D721Med (cell line): ENCODE measurements around the gene SMIM41.

Experiments
- DNase-seq: peaks from one replicate; pipeline ENCODE4 v3.0.0; 2011; ENCODE audit warnings: low spot score; ENCODE audit not compliant: insufficient read length
- FAIRE-seq: peaks from 2 replicates; lab custom pipeline; 2011; peaks lifted over from hg19 to GRCh38; lab: Jason Lieb, UNC
- CTCF ChIP-seq: IDR thresholded peaks from 2 replicates; pipeline ENCODE4 v1.5.1; 2012; ENCODE audit warnings: mild to moderate bottlenecking, control low read depth; ENCODE audit not compliant: insufficient read depth; ENCODE audit errors: missing control alignments

Gene SMIM41

GRCh38 chr12:52036587-52037171 is 42.8 kb upstream of the SMIM41 start:
- no peak for TF ChIP-seq CTCF
- peak; percentile 82 for DNase-seq
- FAIRE-seq: no peak

GRCh38 chr12:52037248-52037861 is 42.1 kb upstream of the SMIM41 start:
- TF ChIP-seq CTCF: no peak
- no peak for DNase-seq
- FAIRE-seq: no peak

DNA sequence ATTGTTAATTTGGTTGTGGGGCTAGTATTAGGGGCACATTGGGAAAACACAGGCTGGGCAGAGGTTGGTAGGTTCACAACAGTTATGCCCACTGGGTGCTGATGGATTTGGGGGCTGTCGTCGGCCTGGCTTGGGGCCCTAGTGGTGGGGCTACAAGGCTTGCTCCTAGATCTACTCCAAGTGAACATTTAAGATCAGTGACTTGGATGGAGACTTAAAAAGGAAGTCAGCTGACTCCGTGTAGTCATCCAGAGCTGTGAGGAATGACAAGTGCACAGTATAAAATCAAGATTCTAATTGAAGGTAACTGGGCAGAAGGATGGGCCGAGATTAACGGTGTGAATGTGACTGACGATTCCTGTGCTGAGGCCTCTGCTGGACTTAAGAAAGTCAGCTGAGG is 41.1 kb upstream of the SMIM41 start:
- DNase-seq (no peak), FAIRE-seq (no peak)
- TF ChIP-seq CTCF: no peak

DNA sequence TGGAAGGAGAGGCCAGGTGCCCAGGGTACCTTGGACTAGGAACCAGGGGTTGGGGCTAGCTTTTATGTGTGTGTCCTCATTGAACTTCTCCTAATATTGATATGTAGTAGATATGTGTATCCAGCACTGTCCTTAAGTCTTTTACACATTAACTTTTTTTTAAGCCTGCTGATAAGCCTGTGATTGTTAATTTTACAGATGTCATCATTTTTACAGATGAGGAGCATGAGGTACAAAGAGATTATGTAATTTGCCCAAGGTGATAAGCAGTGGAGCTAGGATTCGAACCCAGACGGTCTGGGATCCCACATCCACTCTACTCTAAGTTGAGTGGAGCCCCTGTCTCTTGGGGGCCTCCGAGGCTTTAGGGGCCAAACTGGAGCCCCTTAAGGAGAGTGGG is 38.5 kb upstream of the SMIM41 start:
- FAIRE-seq (no peak), DNase-seq (no peak)
- TF ChIP-seq CTCF: no peak

DNA sequence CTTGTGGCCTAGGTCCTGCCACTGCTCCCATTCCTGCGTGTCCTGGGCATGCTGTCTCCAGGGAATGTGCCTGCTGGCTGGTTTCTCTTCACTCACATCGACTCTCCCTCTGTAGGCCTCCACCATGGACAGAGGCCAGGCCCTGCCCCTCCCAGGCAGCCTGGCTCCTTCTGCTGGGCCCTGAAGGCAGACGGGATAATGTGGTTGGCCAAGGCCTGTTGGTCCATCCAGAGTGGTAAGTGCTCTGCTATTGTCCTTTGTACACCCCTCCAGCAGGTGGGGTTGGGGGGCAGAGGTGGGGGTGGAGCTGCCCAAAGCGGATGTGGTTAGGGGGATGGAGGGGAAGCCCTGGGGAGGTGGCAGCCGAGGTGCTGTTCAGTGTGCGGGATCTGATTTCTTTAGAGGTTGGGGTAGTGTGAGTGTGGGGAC is 37.8 kb upstream of the SMIM41 start:
- no peak for DNase-seq
- TF ChIP-seq CTCF: no peak
- no peak for FAIRE-seq

GRCh38 chr12:52042706-52043385 is 36.7 kb upstream of the SMIM41 start:
- DNase-seq (no peak), FAIRE-seq (no peak)
- no peak for TF ChIP-seq CTCF
